ENCODE results near the gene BLACAT1. TPM values are rescaled to one million over a fixed set of nuclear protein-coding genes. Genes with fewer than 3 reads are reported as not detected.
A peak's percentile ranks its signal among the peaks of the same experiment; 100 is the strongest.

Gene BLACAT1
- total RNA-seq, 3 donors from 2014 or later = 0.66 to 1.5 TPM; not detected in 1

DNA sequence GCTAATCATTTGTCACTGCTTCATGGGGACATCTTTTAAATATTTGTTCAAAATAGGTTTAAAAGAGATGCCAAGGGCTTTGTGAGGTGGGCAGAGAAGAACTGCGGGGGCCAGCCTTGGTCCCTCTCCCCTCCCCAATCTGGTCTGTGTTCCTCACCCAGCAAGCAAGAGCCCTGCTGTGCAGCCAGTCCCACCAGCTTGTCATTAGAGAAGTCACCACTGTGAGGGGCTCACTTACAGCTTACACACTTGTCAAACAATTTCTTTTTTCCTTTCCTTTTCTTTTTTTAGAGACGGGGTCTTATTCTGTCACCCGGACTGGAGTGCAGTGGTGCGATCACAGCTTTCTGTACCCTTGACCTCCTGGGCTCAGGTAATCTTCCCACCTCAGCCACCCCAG lies 38.3 kb upstream of the BLACAT1 start:
- Histone ChIP-seq H3K4me3 (no peak overlapping the region), H3K9me3 (no peaks in the 10 kb centered on the region), H3K27ac (peak overlapping the region; percentile 69 to 72), H3K27me3 (no peaks in the 10 kb centered on the region), H3K4me1 (peaks cover 5 to 18% of the 10 kb centered on the region in 2 donors), H3K36me3 (no peaks in the 10 kb centered on the region)
- intact Hi-C loops (cut with DNase I; ENCODE audit: low total_unique reads) = no loop called here
- TF ChIP-seq POLR2AphosphoS5 (IDR thresholded peaks at IDR 0.05) = no peak
- no peak for TF ChIP-seq POLR2A (IDR thresholded peaks at IDR 0.05)
- TF ChIP-seq, protein P1, sequence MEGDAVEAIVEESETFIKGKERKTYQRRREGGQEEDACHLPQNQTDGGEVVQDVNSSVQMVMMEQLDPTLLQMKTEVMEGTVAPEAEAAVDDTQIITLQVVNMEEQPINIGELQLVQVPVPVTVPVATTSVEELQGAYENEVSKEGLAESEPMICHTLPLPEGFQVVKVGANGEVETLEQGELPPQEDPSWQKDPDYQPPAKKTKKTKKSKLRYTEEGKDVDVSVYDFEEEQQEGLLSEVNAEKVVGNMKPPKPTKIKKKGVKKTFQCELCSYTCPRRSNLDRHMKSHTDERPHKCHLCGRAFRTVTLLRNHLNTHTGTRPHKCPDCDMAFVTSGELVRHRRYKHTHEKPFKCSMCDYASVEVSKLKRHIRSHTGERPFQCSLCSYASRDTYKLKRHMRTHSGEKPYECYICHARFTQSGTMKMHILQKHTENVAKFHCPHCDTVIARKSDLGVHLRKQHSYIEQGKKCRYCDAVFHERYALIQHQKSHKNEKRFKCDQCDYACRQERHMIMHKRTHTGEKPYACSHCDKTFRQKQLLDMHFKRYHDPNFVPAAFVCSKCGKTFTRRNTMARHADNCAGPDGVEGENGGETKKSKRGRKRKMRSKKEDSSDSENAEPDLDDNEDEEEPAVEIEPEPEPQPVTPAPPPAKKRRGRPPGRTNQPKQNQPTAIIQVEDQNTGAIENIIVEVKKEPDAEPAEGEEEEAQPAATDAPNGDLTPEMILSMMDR (IDR thresholded peaks at IDR 0.05) = no peak
- no peak for DNase-seq (ENCODE audit: low spot score in 2 of 2)

DNA sequence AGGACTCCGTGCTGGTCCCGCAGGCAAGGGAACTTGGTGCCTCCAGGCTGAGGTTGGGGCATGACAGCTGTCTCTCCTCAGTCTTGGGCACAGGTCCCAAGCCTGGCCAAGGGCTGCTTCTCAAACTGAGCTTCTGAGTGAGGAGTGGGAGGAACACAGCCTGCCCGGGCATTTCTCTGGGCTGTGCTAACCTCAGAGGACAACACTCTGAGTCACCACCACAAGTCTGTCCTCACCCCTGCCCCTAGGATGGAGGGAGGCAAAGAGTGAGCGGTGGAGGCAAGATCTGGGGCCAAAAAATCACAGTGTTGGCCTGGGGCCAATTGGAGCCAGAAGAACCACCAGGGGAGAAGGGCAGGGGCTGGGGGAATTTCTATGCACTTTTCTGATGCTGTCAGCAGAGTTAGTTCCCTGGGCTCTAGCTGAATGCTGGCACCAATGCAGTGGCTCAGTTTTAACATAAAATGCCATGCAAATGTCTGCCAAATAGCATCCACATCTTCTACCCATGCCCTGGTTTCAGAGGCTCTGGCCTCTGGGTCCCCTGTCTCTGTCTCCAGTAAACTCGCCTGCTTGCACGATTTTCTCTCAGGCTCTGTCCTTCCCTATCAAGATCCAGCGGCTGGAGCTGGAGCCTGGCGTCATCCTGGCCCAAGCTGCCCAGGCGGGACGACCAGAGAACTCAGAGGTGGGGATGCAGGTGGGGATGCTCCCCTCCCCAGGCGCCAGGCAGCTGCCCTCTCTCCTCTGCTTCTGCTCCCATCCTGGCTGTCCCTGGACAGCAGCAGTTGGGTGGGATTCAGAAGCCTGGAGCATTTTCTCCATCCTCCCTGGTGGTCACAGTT lies 37.6 kb upstream of the BLACAT1 start:
- no peaks in the 10 kb centered on the region for H3K9me3 ChIP-seq
- no peak overlapping the region for H3K4me3 ChIP-seq
- H3K36me3 ChIP-seq = no peaks in the 10 kb centered on the region
- peak in 1 of 2 donors; percentile 66 for DNase-seq (ENCODE audit: low spot score in 2 of 2)
- H3K27ac ChIP-seq = peak overlapping the region; percentile 69 to 72
- intact Hi-C loops (cut with DNase I; ENCODE audit: low total_unique reads) = no loop called here
- no peaks in the 10 kb centered on the region for H3K27me3 ChIP-seq
- TF ChIP-seq POLR2AphosphoS5 (IDR thresholded peaks at IDR 0.05) (no peak), POLR2A (IDR thresholded peaks at IDR 0.05) (no peak)
- TF ChIP-seq, protein P1 (IDR thresholded peaks at IDR 0.05) = no peak
- peaks cover 5 to 18% of the 10 kb centered on the region in 2 donors for H3K4me1 ChIP-seq

DNA sequence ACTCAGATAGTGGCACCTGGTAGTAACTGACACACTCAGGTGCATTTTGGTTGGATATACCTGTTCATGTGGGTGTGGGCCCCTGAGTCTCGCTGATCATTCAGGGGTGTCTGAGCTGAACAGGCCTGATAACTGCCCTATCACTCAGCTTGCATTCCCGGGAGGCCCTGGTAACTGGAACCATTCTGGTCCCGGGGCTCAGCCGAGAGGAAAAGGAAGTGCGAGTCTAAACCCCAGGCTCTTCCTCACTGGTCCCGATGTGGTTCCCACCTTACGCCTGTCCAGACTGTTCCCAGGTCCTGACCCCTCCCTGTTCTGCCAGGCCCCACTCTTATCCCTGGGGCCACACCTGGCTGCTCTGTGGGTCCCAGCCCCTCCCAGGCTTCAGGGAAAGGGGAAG lies 36.9 kb upstream of the BLACAT1 start:
- peak overlapping the region; percentile 69 to 72 for H3K27ac ChIP-seq
- no peaks in the 10 kb centered on the region for H3K27me3 ChIP-seq
- no peaks in the 10 kb centered on the region for H3K9me3 ChIP-seq
- no peak for DNase-seq (ENCODE audit: low spot score in 2 of 2)
- TF ChIP-seq POLR2AphosphoS5 (IDR thresholded peaks at IDR 0.05) (no peak), POLR2A (IDR thresholded peaks at IDR 0.05) (no peak)
- TF ChIP-seq, protein P1 (IDR thresholded peaks at IDR 0.05) = no peak
- H3K4me1 ChIP-seq = peaks cover 5 to 18% of the 10 kb centered on the region in 2 donors
- H3K36me3 ChIP-seq = no peaks in the 10 kb centered on the region
- no peak overlapping the region for H3K4me3 ChIP-seq
- intact Hi-C loops (cut with DNase I; ENCODE audit: low total_unique reads) = no loop called here

DNA sequence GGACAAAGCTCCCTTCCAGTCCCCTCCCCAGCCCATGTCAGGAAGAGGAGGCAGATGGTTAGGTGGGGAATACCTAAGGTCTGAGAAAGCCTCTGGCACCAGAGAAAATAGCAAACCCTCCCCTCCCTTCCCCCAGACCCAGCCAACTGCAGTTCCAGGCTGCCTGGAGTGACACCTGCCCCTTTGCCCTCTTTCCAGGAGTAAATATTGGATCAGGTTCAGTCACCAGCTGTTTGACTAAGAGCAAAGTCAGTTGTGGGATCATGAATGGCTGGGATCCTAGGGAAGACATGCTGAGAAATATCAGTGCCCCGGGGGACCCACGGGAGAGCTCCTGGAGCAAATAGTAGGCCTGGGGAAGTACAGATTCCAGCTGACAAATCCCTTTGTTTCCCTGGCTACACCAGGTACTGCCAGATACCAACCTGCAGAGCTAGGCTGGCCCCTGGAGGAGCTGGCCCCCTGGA lies 36.4 kb upstream of the BLACAT1 start:
- peak overlapping the region; percentile 69 to 72 for H3K27ac ChIP-seq
- no peak for TF ChIP-seq POLR2AphosphoS5 (IDR thresholded peaks at IDR 0.05)
- TF ChIP-seq POLR2A (IDR thresholded peaks at IDR 0.05) = no peak
- TF ChIP-seq, protein P1 (IDR thresholded peaks at IDR 0.05) = no peak
- no peaks in the 10 kb centered on the region for H3K27me3 ChIP-seq
- H3K4me1 ChIP-seq = peaks cover 5 to 18% of the 10 kb centered on the region in 2 donors
- H3K36me3 ChIP-seq = no peaks in the 10 kb centered on the region
- no peak for DNase-seq (ENCODE audit: low spot score in 2 of 2)
- intact Hi-C loops (cut with DNase I; ENCODE audit: low total_unique reads) = no loop called here
- H3K9me3 ChIP-seq = no peaks in the 10 kb centered on the region
- H3K4me3 ChIP-seq = no peak overlapping the region

DNA sequence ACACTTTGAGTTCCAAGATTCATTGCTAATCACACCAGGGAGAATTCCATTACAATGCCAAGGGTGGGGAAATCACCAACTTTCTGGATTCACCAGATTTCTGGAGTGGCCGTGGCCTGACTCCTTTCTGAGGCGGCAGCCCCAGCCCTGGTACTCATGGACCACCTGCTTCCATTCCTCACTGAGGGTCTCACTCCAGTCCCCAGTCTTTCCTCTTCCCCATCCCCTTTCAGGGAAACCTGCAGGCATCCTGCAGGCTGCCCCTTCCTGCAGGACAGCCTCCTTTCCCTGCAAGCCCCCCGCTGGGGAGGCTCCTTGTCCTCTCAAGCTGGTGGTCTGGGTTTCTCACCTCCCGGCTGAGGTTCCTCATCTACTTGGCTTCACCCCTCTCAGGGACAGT lies 35.9 kb upstream of the BLACAT1 start:
- Histone ChIP-seq H3K27ac (peak overlapping the region in 1 of 2 donors; percentile 72), H3K4me3 (no peak overlapping the region), H3K9me3 (no peaks in the 10 kb centered on the region), H3K36me3 (no peaks in the 10 kb centered on the region), H3K27me3 (no peaks in the 10 kb centered on the region), H3K4me1 (peaks cover 5 to 18% of the 10 kb centered on the region in 2 donors)
- TF ChIP-seq POLR2A (IDR thresholded peaks at IDR 0.05) (no peak), POLR2AphosphoS5 (IDR thresholded peaks at IDR 0.05) (no peak)
- TF ChIP-seq, protein P1 (IDR thresholded peaks at IDR 0.05) = no peak
- DNase-seq (ENCODE audit: low spot score in 2 of 2) = no peak
- intact Hi-C loops (cut with DNase I; ENCODE audit: low total_unique reads) = no loop called here
